Stimulated activated CD4-positive, alpha-beta T cell treated with anti-CD3 and anti-CD28 coated beads, Interleukin-12 subunit alpha, Interleukin-12 subunit beta, amount 100 ng/mL, for 4 hours (primary cell): ENCODE data around the gene PLXNB3.
"Not testable (repeated sequence)": the region's sequence is repeated elsewhere in the genome, so short reads cannot be mapped to it uniquely, and the experiment has no call there.

Experiments used
- DNase-seq: peaks from one replicate; pipeline ENCODE4 v3.0.0-alpha.2; 2020

PLXNB3 gene

GRCh38 chrX:153733651-153734240, 30.3 kb upstream of the PLXNB3 start:
- no peak for DNase-seq

DNA sequence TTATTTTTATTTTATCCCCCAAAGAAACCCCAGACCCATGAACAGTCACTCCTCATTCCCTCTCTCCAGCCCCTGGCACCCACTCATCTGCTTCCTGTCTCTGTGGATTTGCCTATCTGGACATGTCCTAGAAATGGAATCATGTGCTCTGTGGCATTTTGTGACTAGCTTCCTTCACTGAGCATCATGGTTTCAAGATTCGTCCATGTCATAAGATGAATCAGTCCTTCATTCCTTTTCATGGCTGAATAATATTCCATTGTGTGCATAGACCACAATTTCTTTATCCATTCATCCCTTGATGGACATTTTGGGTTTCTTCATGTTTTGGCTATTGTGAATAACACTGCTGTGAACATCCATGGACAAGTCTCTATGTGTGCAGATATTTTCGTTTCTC, 29.2 kb upstream of the PLXNB3 start:
- DNase-seq = no peak

DNA sequence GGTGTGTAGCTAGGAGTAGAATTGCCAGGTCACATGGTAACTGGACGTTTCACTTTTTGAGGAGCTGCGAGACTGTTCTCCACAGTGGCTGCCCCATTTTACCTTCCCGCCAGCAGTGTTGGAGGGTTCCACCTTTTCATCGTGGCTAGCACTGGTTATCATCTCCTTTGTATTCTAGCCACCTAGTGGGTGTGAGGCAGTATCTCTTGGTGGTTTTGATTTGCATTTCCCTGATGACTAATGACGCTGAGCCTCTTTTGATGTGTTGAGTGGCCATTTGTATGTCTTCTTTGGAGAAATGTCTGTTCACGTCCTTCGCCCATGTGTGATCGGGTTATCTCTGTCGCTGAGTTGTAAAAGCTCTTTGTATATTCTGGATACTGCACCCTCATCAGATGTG, 28.8 kb upstream of the PLXNB3 start:
- DNase-seq = no peak

DNA sequence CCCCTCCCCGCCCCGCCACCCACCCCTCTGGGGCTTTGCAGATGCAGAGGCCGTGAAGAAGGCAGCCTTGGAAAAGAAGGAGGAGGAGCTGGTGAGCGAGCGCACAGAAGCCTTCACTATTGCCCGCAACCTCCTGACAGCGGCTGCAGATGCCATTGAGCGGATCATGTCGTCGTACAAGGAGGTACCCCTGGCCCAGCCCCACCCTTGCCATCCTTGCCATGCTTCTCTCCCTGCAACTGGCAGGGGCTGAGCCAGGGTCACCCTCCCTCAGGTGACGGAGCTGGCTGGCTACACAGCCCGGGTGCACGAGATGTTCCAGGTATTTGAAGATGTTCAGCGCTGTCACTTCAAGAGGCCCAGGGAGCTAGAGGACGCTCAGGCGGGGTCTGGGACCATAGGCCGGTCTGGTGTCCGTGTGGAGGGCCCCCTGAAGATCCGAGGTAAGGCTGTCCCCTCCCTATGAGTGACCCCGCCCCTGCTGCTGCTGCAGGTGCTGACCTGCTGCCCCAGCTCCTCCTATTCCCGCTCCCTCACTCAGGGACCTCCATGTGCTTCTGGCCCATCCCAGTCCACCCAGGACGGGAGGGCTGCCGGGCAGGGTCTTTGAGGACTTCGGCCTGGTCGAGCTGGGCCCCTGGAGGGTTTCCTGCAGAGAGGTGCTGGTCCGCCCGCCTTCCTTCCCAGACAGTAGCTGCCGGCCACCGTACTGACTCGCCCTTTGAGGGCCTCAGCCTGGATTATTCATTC, 27.8 kb upstream of the PLXNB3 start:
- no peak for DNase-seq

DNA sequence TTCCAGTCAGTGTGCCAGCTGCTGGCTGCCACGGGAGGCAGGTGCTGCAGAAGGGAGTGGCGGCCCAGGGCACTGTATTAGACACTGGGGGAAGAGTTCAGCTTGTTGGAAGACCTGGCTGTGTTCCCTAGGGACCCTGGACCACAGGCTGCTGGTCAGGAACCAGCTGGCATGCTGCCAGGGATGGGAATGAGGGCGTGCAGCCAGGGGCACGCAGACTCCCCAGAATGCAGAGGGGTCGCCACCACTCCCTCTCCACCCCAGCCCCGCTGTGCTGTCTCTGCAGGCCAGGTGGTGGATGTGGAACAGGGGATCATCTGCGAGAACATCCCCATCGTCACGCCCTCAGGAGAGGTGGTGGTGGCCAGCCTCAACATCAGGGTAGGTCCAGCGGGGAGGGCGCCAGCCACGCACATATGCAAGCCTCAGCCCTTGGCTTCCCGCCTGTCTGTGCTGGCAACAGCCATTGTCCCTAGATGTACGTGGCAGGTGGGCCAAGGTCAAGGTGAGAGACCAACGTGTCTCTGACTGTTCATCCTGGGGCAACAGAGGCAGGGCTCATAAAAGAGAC, 27.1 kb upstream of the PLXNB3 start:
- no peak for DNase-seq

DNA sequence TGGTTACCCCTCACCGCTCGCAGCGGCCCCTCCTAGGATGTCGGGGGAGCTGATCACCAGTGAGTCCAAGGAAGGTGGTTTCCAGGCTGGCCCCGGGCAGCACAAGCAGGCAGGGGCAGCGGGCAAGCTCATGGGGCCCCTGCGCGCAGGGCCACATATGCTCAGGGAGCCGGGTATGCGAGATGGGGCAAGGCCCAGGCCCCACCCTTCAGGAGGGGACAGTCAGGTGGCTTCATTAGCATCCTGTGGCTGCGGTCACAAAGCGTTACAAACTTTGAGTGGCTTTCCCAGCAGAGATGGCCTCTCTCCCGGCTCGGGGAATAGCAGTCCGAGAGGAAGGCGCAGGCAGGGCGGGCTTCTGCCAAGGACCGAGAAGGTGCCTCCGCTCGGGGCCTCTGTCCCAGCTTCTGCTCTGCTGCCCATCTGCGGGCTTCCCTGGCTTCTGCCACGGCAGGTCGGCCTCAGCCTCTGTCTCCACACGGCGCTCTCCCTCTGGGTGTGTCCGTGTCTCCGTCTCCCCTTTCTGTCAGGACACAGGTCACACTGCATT, 25.9 kb upstream of the PLXNB3 start:
- no peak for DNase-seq

DNA sequence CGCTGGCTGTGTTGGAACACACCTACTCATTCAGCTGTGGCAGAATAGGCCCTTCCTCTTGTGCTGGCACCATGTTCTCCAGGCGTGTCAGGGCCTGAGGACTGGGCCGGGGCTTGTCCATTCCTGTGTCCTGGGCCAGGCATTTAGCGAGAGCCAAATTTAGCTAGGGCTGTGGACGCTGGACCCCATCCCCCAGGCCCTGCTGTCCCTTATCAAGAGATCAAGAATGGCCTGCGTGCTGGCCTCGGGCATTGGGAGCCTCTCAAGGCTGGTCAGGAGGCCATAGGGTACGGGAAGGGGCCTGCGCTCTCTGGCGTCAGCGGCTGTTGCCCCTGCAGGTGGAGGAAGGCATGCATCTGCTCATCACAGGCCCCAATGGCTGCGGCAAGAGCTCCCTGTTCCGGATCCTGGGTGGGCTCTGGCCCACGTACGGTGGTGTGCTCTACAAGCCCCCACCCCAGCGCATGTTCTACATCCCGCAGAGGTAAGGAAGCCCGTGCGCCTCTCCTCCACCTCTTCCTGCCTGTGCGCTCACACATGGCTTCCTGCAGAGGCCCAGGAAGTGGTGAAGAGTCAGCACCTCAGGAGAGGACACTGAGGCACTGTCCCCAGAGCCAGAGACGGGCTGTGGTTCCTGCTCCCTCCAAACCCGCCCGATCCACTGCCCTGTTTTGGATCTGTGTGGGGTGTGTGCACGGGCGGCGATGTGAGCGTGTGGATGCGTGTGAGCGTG, 24.1 kb upstream of the PLXNB3 start:
- no peak for DNase-seq

- no peak for DNase-seq
Measured at GRCh38 chrX:153740631-153741222, 23.3 kb upstream of the PLXNB3 start.

DNA sequence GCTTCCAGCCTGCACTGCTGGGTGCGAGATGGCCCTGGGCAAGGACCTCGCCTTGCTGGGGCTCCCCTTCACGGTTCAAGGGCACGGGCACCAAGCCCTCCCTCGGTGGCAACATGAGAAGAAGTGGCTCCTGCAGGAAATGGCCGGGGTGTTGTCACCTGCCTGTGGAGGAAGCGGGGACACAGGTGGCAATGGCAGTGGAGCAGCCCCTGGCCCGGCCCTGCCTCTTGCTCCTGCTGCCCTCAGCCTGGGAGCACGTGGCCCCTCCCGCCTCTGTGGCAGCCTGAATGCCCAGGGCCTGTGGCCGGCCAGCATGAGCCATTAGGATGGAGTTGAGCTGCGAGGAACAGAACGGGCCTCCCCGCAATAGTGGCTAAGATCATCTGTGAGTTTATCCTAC, 22.6 kb upstream of the PLXNB3 start:
- DNase-seq = no peak

DNA sequence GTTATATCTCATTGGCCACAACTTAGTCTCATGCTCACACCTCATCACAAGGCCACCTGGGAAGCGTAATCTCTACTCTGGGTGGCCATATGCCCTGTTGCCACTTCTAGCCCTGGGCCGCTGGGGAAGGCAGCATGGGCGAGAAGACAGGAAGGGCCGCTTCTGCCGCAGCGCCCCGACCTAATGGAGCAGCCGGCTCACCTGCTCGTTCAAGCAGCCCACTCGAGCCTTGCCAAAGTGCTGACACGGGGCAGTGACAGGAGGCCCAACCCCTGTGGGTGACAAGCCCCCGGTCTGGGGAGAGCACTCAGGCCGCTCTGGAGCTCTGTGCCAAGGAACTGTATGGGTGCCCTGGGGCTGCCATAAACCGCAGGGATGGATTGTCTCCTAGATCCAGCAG, 21.9 kb upstream of the PLXNB3 start:
- DNase-seq = not testable (repeated sequence)

- DNase-seq = not testable (repeated sequence)
Measured at GRCh38 chrX:153742796-153743467, 21.1 kb upstream of the PLXNB3 start.

- DNase-seq = not testable (repeated sequence)
Measured at GRCh38 chrX:153743468-153744209, 20.4 kb upstream of the PLXNB3 start.

DNA sequence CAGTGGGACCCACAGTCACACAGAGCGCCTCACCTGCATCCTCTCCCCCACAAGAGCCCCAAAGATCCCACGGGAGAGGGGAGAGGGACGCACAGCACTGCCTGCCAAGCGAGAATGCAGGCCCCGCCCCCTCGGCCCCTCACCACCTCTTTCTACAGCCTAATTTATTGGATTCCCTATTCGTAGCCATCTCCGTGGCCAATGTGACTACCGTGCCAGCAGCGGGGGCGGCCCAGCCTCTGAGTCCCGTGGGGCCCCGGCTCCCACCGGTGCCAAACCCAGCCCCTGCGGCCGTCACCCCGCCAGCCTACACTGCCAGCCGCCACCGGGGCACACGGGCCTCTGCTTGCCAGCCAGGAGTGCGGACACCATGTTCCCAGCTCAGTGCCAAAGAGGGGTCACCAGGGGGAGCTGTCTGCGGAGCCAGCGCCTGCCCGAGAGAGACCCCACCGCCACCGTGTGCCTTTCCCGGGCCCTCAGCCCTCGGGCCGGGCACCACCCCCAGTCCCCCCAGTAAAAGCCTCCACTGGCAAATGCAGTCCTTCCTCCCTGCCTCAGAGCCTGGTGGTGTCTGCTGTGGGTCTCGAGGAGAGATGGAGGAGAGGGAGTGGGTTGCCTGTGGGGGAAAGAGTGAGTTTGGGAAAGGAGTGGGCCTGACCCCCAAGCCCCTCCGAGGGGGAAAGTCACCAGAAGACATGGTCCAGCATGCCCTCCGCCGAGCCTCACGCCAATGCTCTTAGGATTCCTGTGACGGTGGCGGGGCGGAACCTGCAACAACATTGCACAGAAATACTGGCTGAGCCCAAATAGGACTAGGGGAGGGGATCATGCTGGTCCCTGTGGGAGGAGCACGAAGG, 19.6 kb upstream of the PLXNB3 start:
- no peak for DNase-seq

- not testable (repeated sequence) for DNase-seq
Measured at GRCh38 chrX:153745067-153745433, 19.0 kb upstream of the PLXNB3 start.

DNA sequence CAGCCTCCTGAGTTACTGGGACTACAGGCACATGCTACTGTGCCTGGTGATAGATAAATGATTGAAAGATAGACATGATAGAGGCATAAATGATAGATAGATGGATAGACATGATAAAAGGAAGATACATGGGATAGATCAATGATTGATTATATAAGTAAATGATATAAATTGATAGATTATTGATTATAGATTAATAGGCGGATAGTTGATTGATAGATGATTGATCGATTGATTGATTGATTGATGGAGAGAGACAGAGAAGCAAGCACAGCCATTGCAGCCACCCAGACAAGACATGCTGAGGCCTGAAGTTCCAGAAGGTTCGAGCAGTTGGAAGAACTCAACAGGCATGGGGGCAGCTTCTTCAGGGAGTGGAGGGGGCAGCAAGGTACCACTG, 17.7 kb upstream of the PLXNB3 start:
- DNase-seq = no peak

DNA sequence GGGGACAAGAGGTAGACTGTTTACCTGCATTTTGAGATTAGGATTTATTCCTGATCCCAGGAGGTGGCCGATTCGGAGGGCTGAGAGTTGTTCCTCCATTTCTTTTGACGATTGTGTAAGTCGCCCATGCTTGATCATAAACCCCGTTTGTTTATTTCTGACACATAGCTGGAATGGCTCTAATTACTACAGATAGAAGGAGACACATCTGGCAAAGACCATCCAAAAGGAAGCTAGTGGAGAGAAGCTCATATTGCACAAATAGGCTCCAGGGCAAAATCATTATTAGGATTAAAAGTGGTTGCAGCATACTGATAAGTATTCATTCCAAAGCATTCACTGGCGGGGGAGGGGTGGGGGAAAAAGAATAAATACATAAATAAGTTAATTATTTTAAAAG, 17.1 kb upstream of the PLXNB3 start:
- DNase-seq = not testable (repeated sequence)

DNA sequence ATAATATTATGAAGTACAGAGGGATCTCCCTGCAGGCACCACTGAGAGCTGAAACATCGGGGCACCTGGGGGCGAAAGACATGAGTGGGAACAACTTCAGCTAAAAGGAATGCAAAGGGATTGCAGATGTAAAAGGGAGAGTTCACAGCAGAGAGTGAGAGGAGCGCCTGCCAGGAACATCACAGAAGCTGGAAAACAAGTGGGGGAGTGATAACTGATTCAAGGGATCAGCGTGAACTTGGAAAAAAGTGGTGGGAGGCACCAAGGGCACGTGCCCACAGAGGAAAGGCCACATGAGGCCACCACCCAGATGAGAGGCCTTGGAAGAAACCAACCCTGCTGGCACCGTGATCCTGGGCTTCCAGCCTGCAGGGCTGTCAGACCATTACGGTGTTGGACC, 15.0 kb upstream of the PLXNB3 start:
- not testable (repeated sequence) for DNase-seq

DNA sequence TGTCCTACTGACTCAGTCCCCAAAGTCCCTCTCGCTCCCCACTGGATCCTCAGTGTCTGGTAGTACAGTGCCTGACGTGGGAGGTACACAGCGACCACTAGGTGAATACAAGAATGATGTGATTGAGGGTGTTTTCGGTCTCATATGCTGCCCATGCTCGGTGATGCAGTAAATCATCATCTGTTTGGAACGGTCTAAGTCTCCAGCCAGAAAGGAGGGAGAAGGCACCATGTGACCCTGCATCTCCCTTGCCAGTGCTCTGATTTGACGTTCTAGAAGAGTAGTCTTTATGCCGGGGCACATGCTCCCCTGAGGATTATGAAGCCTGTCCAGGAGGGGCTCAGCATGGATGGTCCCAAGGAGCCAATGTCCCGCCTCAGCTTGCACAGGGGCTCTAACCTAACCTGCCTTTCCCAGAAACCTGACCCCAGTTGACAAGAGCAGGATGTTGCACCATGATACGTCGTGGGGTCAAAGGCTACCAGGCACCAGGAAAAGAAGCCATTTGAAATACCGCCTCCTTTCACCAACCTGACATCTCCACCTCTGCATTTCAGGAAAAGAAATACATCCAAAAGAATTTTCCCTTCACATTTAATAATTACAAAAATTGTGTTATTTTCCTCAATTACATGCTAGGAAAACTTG, 13.8 kb upstream of the PLXNB3 start:
- no peak for DNase-seq

- DNase-seq = no peak
Measured at GRCh38 chrX:153755136-153755535, 8.9 kb upstream of the PLXNB3 start.

- DNase-seq = no peak
Measured at GRCh38 chrX:153761863-153762262, 2.2 kb upstream of the PLXNB3 start.
